Activated CD4-positive, alpha-beta T cell treated with anti-CD3 and anti-CD28 coated beads, Interleukin-2, amount 50 U/mL, for 16 hours (primary cell): ENCODE results near the gene BRI3BP.

Source experiments
- DNase-seq: peaks from one replicate; pipeline ENCODE4 v3.0.0-alpha.2; 2020

Gene BRI3BP

DNA sequence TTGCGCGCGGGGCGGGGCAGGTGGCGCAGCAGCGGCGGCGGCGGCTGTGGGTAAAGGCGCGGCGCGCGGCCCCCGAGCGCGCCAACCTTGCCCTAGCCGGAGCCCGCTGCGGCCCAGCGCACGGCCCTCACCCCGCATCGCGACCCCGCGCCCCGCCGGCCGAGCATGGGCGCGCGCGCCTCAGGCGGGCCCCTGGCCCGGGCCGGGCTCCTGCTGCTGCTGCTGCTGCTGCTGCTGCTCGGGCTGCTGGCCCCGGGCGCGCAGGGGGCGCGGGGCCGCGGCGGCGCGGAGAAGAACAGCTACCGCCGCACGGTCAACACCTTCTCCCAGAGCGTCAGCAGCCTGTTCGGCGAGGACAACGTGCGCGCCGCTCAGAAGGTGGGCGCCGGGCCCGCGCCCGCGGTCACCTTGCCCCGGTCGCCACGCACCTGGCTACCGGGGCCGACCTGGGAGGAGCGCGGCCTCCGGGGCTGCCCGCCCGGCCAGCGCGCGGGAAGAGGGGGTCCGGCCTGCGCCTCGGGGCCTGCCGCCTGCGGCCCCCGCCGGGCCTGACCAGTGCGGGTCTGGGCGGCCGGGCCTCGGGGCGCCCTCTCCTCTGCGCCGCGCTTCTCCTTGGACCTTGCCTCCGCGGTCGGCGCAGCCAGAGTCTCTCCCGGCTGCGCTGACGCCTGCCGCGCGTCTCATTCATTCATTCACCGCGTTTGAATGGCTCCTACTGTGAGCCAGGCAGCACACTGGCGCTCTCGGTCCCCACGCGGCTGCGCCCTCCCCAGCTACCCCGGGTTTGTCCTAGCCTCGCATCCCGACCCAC is at the start of gene BRI3BP:
Gene BRI3BP, plus strand, starts transcription at position 20 of the 811 bp plus-strand sequence. Its CDS starts 146 bp downstream, at position 166.
- peak; percentile 51 for DNase-seq

GRCh38 chr12:124946447-124946793 is 47.0 kb upstream of the BRI3BP start:
- DNase-seq = no peak

DNA sequence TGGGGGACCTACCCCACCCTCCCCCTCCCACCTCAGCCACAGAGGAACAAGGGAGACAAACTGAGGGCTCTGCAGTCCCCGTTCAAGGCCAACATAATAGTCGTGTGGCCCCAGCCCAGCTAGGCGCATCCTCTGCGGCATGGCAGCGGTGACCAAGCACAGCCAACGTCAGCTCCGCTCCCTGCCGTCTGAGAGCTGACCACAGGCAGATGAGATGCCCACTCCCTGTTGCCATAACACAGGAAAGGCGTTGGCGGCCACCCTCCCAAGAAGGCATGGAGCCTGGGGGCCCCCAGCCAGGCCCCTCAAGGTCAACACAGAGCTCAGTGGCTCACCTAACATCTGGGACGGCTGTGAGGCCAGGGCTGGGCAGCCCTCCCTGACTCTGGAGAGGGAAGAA is 46.4 kb upstream of the BRI3BP start:
- no peak for DNase-seq

DNA sequence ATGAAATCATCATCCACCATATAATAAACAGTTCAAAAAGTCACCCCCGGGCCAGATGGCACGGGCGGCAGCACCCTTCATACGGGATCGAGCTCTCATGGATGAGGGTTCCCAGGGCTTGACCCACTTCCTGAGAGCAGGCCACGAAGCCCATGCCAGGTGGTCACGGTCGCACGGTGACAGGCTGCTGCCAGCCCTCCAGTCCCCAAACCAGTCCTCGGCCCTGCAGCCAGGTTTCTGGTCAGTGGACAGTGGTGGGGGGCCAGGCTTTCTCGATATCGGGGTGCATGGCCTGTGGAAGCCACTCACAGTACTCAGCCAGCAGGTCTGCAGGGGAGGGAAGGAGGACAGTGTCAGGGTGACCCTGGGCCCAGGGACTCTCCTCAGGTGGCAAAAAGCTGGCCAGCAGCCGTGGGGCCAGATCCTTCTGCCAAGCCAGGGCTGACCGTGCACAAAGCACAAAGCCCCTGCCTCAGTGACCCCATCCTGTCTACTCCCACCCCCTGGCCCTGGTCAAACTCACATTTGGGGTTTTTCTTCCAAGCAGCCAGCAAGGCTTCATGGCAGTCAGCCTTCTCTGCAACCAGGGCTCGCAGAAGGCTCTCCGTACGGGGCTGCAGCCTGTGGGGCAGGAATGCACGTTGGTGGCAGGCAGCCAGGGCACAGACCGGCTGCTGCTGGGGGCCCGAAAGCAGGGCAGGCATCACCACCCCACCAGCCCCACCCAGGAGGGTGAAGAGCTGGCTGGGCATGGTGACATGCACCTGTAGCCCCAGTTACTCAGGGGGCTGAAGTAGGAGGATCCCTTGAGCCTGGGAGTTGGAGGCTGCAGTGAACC is 45.7 kb upstream of the BRI3BP start:
- no peak for DNase-seq

DNA sequence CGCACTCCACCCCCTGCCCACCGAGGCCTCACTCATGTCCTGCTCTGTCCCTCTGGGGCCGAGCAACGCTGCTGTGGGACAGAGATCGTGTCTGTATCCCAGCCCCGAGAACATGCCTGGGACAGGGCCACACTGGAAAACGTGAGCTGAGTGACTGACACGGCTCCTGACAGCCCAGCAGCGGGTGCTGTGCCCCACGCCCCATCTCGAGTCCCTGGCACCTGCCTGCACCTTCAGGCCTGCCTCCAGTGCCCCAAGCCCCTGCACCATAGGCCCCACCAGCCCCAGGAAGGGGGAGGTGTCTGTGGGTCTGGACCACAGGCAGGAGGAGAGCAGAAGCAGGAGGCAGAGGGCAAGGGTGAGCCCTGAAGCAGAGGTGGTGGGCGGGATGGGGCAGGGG is 44.4 kb upstream of the BRI3BP start:
- DNase-seq = no peak

GRCh38 chr12:124949779-124950728 is 43.4 kb upstream of the BRI3BP start:
- no peak for DNase-seq

GRCh38 chr12:124952295-124952694 is 41.1 kb upstream of the BRI3BP start:
- DNase-seq = no peak

DNA sequence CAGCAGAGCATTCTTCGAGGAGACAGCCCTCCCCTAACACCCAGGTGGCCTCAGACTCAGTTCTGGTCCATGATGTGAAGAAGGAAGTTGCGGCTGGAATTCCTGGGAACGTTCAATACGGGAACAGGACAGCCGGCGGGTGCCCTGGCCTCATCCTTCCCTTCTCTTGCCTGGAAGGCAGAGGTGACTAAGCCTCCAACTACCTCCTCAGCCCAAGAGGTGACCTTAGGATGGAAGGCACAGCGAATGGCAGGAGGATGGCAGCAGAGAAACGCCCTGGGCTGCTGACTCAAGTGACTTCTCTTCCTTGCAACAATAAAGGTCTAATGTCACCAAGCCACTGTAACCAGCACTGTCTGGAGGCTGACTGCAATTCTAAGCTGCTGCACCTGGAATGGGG is 40.6 kb upstream of the BRI3BP start:
- no peak for DNase-seq

DNA sequence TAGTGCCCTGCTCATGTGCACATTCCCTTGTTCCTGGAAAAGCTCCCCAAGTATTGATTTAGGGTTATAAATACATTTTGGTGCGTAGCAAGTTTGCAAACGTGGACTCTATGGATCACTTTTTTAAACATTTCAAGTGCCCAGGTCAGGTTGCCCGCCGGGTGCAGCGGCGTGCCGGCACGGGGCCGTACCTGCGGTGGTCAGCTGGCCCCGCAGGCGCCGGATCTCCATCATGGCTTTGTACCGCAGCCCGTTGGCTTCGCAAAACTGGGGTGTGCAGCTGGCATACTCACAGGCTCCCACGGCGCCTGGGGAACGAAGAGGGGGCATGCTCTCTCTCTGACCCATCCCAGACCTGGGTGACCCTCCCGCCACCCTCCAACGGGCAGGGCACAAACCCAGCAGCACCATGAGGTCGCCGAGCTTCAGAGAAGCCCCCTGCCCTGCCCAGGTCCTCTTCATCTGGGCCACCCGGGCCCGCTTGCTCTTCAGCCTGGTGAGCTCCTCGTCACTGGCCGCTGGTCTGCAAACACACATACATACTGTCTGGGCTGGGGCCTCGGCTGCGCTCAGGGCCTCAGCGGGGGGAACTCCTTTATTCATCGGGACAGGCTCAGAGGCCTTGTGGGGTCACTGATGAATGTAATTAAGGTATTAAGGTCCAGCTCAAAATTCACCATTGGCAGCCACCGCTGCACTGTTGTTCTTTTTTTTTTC is 39.6 kb upstream of the BRI3BP start:
- DNase-seq = no peak

DNA sequence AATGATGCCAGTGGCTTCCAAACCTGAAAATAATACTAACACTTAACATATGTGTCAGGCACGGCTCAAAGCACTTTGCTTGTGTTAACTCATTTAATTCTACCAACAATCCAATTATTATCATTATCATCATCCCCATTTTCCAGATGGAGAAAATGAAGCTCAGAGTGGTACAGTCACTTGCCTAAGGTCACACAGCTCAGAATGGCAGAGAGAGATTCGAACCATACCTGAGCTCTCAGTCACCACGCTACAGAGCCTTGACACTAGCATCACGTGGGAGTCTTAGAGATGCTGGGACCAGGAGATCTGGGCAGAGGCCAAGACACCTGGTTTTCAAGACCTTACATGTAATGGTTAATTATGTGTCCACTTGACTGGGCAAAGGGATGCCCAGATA is 38.7 kb upstream of the BRI3BP start:
- DNase-seq = no peak

DNA sequence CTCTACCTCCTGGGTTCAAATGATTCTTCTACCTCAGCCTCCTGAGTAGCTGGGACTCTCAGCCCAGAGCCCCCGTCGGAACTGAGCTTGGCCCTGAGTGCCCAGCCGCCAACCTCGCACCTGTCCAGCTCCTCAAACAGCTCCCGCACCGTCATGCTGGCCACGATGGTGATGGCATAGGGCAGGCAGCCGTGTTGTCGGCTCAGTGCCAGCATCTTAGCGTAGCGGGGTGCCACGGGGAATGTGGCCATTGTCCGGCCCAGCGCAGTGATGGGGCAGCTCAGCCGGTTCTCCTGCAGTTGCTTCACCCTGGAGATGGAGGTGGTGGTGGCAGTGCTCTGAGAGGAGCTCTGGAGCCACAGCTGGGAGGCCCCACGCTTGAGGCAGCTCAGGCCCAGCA is 36.9 kb upstream of the BRI3BP start:
- no peak for DNase-seq

GRCh38 chr12:124961055-124961454 is 32.4 kb upstream of the BRI3BP start:
- no peak for DNase-seq

GRCh38 chr12:124963211-124963610 is 30.2 kb upstream of the BRI3BP start:
- no peak for DNase-seq

GRCh38 chr12:124964251-124964650 is 29.2 kb upstream of the BRI3BP start:
- no peak for DNase-seq

DNA sequence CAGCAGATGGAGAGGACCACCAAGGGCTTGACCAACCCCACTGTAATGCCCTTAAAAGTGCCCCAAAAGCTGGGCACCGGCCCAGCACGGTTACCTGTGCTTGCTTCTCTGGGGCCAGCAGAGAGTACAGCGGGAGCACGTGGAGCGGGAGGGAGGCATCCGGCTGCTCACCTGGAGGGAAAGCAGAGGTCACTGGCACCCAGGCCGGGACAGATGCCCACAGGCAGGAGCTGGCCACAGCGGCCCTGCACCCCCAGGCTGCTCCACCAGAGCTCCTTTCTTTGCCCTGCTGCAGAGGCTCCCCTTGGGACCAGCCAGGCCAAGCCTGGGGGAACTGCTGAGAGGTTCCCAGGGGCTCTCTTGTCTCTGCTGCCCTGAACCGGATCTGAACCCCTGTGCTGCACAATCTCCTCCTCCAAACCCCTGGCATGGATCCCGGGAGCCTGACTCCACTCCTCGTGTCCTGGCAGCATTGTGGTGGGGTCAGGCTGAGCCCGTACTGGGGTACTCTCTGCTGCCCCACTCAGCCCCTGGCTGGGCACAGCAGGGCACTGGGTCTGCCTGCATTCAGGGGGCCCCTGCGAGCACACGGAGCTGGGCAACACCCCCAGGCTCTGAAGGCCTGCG is 28.5 kb upstream of the BRI3BP start:
- no peak for DNase-seq

GRCh38 chr12:124967016-124967739 is 26.3 kb upstream of the BRI3BP start:
- DNase-seq = no peak

DNA sequence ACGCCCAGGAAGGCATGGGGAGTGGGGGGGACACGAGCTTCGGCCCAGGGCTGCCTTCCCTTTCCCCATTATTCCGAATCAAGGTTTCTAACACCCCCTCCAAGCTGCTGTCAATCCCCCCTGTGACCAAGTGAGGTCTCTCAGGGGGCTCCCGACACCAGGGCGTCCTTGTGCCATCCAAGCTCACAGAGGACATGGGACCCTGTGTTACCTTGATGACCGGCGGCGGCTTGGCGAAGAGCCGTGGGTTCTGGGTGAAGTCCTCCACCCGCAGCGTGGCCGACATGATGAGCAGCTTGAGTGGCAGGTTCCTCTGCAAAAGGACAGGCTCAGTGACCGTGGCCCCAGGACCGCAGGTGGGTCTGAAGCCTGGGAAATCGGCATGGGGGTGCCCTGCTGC is 24.8 kb upstream of the BRI3BP start:
- no peak for DNase-seq

- DNase-seq = no peak
Measured at GRCh38 chr12:124970647-124971402, 22.6 kb upstream of the BRI3BP start.

GRCh38 chr12:124971603-124972002 is 21.8 kb upstream of the BRI3BP start:
- DNase-seq = no peak

DNA sequence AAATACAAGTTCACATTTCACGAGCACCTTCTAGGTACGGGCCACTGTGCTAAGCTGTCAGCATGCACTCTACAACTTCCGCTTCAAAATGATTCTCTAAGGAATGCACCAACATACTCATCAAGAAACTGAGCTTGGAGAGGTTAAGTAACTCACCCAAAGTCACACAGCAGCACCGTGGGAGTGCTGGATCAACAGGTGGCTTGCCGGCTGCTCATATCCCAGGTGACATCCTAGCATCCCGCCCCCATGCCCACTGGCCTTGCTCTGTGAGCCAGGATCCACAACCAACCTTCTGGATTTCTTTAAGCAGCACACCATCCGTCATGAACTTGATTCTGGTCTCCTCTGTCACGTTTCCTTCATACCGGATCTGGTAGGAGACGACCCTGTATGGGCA is 21.2 kb upstream of the BRI3BP start:
- no peak for DNase-seq
